T-helper 2 cell treated with Interferon-gamma antibody and Interleukin-4, amounts not matched to agents 100 ng/mL and 5 ng/mL, for 36 hours (primary cell): ENCODE data around the gene NCOA1. TPM values are rescaled to one million over a fixed set of nuclear protein-coding genes. Genes with fewer than 3 reads are reported as not detected.
"Not testable (repeated sequence)": the region's sequence is repeated elsewhere in the genome, so short reads cannot be mapped to it uniquely, and the experiment has no call there.

Experiments
- intact Hi-C: fragments of 100-400 bp; cut with micrococcal nuclease; formaldehyde crosslinking; loops from one replicate; pipeline ENCODE4 v1.15.1; 2023
- total RNA-seq: library from RNA; stranded (reverse); gene quantifications from 2 replicates; pipeline ENCODE4 v1.2.3, GENCODE V29; 2022

Gene NCOA1
- 21.4 and 22.8 TPM in 2 replicates for total RNA-seq

GRCh38 chr2:24490690-24491541 lies at the start of gene NCOA1:
TSS of gene NCOA1 (plus strand) at chr2:24491254. CDS start at chr2:24658678, 167,424 bp downstream.
- intact Hi-C loops, result loop anchor here (2.0 to 10.0 kb wide), 7 partner anchors 86 to 480 kb away; partner anchors contain the start of genes CENPO, DNAJC27, FAM228B and ITSN2

- intact Hi-C loops, result no loop called here
These were observed 42.3 kb upstream of the NCOA1 start for GRCh38 chr2:24448797-24449196.

- intact Hi-C loops, result no loop called here
These were observed 41.7 kb upstream of the NCOA1 start for GRCh38 chr2:24449344-24449743.

GRCh38 chr2:24451805-24452501 lies 39.1 kb upstream of the NCOA1 start:
- intact Hi-C loops, result no loop called here

GRCh38 chr2:24452502-24452885 lies 38.6 kb upstream of the NCOA1 start:
- intact Hi-C loops, result no loop called here

GRCh38 chr2:24453379-24454073 lies 37.5 kb upstream of the NCOA1 start:
- intact Hi-C loops, result no loop called here

GRCh38 chr2:24454294-24454693 lies 36.8 kb upstream of the NCOA1 start:
- intact Hi-C loops, result no loop called here

GRCh38 chr2:24456599-24457556 lies 34.2 kb upstream of the NCOA1 start:
- intact Hi-C loops, result no loop called here

- intact Hi-C loops, result no loop called here
These were observed 33.2 kb upstream of the NCOA1 start for GRCh38 chr2:24457696-24458386.

- intact Hi-C loops, result no loop called here
These were observed 31.6 kb upstream of the NCOA1 start for GRCh38 chr2:24459224-24460161.

- intact Hi-C loops, result no loop called here
These were observed 29.4 kb upstream of the NCOA1 start for GRCh38 chr2:24461685-24462084.

GRCh38 chr2:24463271-24463670 lies 27.8 kb upstream of the NCOA1 start:
- intact Hi-C loops, result no loop called here

- intact Hi-C loops, result no loop called here
These were observed 23.9 kb upstream of the NCOA1 start for GRCh38 chr2:24466871-24467870.

GRCh38 chr2:24468453-24468852 lies 22.6 kb upstream of the NCOA1 start:
- intact Hi-C loops, result not testable (repeated sequence)

GRCh38 chr2:24469148-24469650 lies 21.9 kb upstream of the NCOA1 start:
- intact Hi-C loops, result no loop called here

GRCh38 chr2:24471662-24472061 lies 19.4 kb upstream of the NCOA1 start:
- intact Hi-C loops, result no loop called here

- intact Hi-C loops, result no loop called here
These were observed 18.6 kb upstream of the NCOA1 start for GRCh38 chr2:24472416-24472815.

GRCh38 chr2:24473626-24474025 lies 17.4 kb upstream of the NCOA1 start:
- intact Hi-C loops, result no loop called here
